ENCODE data around the gene WDR31.
A peak's percentile ranks its signal among the peaks of the same experiment; 100 is the strongest.
"Not testable (repeated sequence)": the region's sequence is repeated elsewhere in the genome, so short reads cannot be mapped to it uniquely, and the experiment has no call there.

Gene WDR31

DNA sequence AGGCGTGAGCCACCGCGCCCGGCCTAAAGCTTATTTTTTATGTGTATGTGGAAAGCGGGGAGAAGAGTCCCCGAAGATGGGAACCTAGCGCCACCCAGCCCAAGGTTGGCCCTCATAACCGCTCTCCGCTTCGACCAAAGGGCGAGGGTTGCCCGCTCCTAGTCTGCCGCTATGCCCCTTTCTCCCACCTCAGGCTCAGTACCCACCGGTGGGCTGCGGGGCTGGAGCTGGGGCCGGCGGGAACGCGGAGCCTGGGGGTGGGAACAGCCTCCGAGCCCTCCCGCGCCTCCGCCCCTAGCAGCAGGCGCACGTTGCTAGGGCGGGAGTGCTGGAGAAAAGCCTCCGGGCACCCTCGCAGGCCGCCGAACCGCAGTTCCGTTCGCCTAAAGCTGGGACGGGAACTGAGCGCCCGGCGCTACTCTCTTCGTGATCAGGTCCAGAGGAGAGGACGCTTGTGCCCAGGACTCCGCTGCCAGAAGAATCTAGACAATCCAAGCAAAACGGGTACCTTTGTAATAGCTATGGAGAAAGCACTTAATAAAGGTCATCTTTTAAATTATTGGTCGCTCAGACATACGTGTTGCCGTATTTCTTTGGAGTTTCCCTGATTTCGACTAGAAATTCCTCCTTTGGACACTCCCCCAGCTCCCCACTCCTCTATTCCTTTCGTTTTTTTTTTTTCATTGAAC lies at the start of gene WDR31:
Gene WDR31 (minus strand): TSS at position 265 of the 689 bp plus-strand sequence. CDS start 8,253 bp downstream, outside the sequence.
- DNase-seq: peak; percentile 89

DNA sequence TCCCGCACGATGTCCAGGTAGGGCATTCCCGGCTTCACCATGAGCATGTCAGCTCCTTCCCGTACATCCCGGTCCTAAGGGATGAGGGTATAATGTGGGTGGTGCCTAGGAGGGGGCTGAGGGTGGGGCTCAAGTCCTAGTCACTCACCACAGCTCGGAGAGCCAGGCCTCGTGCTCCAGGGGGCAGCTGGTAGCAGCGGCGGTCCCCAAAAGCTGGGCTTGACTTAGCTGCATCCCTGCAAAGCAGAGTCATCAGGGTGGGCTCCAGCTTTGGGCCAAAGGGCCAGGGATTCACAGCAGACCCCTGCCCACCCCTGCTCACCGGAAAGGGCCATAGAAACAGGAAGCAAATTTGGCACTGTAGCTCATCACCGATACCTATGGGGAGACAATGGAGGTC lies 49.4 kb upstream of the WDR31 start:
- DNase-seq: no peak

DNA sequence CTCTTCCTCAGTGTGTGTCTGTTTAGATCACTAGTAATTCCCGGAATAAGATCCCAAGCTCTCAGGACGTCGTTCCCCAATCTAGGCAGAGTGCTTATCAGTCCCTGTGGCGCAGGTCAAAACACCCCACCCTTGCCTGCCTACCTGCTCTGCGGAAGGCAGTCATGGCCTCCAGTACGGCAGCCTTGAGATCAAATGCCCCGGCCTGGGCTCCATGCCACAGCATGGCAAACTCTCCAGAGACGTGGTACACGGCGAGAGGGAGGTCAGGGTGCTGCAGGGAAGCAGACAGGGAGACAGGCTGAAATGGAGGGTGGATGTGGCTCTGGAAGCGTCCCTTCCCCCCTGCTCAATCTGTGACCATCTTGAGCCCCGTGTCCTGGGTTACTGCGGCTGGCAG lies 48.8 kb upstream of the WDR31 start:
- DNase-seq: no peak

DNA sequence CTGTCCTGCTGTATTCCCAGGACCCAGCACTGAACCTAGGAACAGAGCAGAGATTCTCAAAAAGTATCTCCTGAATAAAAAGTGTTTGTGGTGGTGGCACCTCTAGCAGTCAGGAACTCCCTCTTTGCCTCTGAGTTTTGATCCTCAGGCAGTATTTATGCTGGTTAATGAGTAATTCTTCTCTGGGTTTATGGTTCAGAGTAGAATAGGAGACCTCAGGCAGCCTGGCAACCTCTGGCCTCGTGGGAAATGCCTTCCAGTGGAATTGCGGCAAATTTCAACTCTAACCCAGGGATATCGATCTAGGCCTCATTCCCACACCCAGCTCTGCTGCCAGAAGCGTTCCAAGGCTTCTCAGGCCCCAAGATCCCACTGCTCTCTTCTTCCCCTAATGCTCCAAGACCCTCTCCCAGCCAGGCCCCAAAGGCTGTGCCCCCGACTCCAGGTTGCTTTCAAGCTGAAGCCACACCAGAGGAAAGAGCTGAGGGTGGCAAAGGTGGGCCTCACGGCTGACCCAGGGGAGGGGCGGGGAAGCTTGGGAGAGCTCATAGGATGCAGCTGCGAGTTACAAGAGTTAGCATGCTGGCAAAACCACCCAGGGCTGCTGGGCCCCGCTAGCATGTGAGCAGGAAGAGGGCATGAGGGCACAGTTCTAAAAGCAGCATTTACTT lies 47.6 kb upstream of the WDR31 start:
- no peak for DNase-seq

DNA sequence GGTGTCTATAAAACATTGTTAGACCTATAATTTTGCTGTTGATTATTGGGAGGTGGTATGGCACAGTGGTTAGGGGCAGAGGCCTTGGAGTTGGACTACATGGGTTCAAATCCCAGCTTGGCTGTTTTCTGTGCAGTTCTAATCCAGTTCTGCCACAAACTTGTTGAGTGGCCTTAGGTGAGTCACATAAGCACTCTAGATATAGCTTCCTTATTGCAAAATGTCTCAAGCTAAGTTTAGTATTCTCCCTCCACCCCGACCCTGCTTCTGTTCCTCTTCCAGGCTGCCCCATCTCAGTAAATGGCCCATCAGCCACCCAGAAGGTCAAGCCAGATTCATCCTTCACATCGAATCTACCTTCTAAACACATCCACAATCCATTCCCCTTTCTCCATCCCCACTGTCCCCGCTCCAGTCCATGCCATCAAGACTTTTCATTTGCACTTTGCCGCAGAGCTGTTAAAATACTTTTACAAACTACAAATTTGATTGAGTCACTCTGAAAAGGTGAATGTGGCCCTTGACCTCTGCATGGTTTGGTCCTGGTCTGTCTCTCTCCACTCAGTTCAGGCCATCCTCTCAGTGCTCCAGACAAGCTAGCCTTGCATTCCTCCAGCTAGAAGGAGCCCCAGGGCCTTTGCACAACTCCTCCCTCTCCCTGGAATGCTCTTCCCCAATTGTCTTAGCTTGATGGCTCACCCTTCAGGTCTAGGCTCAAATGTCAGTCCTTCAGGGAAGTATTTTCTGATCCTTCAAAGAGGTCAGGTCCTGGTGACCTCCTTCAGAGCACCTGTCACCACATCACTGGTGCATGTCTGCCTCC lies 46.7 kb upstream of the WDR31 start:
- DNase-seq: no peak

DNA sequence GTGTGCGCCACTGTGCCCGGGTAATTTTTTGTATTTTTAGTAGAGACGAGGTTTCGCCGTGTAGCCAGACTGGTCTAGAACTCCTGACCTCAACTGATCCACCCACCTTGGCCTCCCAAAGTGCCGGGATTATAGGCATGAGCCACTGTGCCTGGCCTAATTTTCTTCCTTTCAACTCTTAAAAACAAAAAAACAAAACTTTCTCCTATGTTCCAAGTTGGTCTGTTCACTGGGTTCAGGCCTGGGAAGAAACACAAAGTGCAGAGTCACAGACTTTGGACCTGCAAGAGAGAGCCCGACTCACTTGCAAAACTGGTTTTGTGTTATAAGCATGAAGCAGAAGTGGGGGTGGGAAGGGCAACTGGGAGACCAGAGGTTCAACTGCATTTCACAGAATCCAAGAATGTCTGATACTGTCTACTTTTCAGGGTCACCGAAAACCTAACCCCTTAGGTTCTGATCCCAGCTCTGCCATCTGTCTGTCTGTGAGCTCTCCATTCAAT lies 41.9 kb upstream of the WDR31 start:
- no peak for DNase-seq

DNA sequence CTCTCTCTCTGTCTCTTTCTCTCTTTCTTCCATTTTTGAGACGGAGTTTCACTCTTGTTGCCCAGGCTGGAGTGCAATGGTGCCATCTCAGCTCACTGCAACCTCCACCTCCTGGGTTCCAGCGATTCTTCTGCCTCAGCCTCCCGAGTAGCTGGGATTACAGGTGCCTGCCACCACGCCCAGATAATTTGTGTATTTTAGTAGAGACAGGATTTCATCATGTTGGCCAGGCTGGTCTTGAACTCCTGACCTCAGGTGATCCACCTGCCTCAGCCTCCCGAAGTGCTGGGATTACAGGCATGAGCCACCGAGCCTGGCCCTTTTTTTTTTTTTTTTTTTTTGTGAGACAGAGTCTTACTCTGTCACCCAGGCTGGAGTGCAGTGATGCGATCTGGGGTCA lies 41.4 kb upstream of the WDR31 start:
- not testable (repeated sequence) for DNase-seq

DNA sequence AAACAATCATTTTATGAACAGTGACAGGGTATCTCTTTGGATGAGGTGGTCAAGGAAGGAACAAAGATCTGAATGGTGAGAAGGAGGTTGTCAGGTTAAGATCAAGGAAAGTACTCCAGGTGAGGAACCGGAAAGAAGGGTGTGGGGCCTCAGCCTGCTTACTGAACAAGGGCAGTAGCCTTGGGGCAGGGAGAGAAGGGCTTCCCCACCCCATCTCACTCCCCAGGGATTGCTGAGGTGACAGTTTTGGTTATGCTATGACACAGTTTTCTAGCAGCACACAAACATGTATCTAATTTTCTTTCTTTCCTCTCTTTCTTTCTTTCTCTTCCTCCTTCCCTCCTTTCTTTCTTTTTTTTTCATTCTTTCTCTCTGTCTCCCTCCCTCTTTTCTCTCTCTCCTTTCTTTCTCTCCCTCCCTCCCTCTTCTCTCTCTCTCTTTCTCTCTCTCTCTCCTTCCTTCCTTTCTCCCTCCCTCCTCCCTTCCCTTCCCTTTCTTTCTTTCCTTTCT lies 40.8 kb upstream of the WDR31 start:
- no peak for DNase-seq

DNA sequence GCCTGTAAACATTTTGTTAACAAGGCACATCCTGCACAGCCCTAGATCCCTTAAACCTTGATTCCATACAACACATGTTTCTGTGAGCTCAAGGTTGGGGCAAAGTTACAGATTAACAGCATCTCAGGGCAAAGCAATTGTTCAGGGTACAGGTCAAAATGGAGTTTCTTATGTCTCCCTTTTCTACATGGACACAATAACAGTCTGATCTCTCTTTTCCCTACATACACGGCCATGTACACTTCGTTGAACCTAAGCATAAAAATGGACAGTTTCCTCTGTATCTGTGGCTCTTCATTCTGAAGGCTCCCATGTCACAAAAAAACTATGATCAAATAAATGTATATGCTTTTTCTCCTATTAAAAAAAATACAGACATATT lies 39.7 kb upstream of the WDR31 start:
- DNase-seq: not testable (repeated sequence)

DNA sequence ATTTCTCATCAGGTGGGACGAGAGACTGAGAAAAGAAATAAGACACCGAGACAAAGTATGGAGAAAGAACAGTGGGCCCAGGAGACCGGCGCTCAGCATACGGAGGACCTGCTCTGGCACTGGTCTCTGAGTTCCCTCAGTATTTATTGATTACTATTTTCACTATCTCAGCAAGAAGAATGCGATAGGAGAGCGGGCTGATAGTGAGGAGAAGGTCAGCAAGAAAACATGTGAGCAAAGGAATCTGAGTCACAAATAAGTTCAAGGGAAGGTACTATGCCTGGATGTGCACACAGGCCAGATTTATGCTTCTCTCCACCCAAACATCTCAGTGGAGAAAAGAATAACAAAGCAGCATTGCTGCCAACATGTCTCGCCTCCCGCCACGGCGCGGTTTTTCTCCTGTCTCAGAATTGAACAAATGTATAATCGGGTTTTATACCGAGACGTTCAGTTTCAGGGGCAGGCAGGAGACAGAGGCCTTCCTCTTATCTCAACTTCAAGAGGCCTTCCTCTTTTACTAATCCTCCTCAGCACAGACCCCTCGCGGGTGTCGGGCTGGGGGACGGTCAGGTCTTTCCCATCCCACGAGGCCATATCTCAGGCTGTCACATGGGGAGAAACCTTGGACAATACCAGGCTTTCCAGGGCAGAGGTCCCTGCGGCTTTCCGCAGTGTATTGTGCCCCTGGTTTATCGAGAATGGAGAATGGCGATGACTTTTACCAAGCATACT lies 39.2 kb upstream of the WDR31 start:
- not testable (repeated sequence) for DNase-seq

DNA sequence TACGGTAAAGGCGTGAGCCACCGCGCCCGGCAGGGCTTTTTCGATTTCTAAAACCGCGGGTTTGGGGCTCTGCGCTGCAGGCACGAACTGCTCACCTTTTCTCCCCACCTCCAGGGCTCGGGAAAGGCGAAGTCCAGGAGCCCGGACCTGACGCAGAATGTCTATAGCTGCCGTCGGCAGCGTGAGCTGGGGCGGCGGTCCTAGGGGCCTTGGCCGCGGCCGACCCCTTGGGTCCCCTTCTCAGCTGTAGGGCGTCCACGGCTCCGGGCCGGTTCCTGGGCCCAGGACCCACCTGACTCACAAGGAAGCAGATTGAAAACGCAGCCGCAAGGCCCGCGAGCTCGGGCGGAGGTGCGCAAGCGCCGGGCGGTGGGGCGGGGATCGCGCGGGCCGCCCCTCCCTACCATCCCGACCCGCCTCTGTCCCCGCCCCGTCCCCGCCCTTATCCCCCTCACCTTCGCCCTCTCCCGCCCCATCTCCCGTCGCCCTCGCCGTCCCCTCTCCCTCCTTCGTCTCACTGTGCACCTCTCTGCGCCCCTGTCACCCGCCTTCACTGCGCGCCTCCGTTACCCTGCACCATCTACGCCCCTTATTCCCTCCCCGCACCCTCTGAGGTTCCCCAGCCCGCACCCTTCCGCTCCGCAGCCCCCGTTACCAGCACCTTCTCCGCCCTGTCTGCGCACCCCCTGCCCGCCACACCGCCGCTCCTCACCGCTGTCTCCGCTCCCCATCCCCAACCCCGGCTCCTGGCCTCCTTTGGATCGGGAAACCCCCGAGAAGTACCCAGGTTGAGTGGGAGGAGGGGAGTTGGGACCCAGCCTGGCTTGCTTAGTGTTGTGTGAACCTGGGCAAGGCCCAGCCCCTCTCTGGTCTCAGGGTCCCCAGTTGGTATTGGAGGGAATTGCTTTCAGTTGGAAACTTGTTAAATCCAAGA lies 36.8 kb upstream of the WDR31 start, which contains the start of gene HDHD3:
Gene HDHD3 (minus strand): TSS at position 353 of the 934 bp plus-strand sequence. CDS start 2,632 bp downstream, outside the sequence.
- peak; percentile 81 for DNase-seq

DNA sequence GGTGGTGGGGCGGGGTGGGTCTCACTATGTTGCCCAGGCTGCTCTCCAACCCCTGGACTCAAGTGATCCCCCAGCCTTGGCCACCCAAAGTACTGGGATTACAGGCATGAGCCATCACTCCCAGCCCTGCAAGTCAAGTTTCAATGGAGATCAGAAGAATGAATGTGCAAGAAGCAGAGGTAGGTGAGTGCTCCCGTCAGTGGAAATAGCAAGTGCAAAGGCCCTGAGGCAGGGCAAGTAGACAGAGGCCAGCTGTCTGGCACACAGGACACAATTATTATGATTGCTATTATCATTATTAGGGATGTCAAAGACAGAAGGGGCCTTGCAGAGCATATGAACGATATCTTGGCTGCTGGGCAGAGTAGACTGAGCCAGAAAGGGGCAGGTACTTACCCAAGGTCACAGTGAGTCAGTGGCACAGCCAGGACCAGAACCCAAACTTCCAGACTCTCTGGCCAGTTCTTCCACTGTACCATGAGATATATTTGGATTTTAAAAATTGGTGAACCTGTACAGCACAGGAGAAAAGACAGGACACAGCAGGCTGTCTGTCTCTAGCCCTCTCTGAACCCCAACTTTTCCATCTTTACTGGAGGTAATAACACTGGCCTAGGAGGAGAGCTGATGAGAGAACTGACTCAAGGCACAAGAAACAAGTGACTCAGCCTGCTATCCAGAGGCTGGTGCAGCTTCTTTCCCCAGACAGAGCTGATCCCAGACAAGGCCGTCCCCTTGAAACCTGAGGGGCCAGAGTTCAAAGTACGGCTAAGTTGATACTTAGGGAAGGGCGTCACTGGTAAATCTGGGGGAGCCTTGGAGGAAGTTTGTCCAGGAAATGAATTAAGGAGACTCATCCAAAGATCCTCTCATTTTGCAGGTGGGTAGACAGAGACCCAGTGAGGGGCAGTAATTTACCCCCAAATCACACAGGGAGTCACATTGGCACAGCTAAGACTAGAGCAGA lies 35.3 kb upstream of the WDR31 start:
- DNase-seq: no peak

DNA sequence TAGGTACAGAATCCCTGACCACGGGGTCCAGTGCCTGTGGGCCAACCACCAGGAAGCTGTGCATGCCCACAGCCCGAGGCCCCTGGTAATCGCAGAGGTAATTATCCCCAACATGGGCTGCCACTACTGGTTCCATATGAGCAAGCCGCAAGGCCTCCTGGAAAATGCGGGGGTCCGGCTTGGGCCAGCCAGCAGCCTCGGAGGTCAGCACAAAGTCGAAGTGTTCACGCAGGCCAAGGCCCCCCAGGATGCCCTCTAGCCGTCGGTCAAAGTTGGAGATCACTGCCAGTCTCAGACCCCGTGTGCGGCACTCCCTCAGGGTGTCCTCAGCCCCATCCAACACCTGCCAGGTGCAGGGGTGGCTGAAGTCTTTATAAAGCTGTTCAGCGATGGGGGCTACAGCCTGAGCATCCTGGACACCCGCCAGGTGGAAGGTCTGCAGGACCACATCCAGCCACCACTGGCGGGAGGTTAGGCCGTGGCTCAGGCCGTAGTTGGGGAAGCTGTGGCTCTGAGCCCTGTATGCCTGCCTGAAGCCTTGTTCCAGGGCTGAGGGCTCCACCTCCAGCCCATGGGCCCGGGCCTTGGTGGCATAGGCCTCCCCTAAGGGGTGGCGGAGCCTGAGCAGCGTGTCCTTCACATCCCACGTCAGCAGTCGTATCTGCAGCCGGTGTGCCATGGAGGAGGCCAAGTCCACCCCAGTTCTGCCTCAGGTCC lies 33.8 kb upstream of the WDR31 start:
- DNase-seq: no peak

DNA sequence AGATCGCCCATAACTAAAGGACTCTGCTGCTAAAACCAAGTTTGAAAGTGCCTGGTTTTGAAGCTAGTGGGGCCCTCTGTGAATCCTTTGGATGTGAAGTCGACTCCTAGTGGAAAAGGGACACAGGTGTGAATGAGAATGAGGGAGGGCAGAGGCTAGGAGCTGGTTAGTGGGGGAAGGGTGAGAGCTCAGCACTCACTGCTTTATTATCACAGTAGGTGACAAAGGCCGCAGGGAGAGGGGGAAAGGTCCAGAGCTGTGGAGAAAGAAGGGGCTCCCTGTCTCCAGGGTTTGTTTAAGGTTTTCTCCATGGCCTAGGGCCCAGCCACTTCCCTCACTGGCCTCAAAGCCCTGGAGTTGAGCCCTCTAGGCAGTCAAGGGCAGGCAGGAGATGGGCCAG lies 33.2 kb upstream of the WDR31 start:
- DNase-seq: no peak

DNA sequence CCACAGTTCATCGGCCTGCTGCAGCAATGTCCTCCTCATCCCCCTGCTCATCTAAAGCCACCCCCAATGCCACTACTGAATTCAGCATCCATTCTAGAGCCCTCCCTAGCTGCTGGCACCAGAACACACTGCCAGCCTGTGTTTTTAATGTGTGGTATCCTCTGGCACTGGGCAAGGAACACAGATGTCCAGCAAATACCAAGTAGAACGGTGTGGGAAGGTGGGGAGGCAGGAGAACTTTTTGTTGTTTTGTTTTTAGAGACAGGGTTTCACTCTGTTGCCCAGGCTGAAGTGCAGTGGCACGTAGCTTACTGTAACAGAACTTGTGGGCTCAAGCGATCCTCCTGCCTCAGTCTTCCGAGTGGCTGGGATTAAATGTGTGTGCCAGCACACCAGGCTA lies 32.0 kb upstream of the WDR31 start:
- no peak for DNase-seq

DNA sequence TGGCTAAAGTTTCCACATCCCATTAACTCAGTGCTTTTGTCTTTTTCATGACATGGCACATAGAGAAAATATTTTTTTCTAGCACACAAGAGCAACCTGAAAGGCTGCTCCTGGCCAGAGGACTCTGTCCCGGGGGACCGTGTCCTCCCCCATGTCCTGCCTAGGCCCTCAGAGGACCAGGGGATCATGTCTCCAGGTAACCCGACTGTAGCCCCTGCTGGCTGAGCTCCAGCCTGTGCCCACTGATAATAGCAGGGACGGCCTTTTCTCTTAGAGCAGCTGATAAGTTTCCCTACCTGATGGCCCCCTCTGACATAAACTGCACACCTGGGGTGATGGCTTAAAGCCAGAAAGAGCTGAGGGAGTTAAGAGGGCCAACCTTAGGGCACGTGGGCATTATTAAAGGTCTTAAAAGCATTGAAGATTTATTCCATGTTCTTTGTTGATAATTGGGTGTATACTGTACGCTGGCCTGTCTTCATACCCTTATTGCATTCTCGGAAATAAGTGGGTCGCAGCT lies 30.8 kb upstream of the WDR31 start:
- no peak for DNase-seq

DNA sequence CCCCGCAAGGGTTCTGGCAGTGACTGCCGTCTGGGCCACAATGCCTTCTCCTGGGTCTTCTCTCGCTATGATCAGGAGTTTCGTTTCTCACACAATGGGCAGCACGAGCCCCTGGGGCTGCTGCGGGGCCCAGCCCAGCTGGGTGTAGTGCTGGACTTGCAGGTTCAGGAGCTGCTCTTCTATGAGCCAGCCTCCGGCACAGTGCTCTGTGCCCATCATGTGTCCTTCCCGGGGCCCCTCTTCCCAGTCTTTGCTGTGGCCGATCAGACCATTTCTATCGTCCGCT lies 29.7 kb upstream of the WDR31 start:
- no peak for DNase-seq

DNA sequence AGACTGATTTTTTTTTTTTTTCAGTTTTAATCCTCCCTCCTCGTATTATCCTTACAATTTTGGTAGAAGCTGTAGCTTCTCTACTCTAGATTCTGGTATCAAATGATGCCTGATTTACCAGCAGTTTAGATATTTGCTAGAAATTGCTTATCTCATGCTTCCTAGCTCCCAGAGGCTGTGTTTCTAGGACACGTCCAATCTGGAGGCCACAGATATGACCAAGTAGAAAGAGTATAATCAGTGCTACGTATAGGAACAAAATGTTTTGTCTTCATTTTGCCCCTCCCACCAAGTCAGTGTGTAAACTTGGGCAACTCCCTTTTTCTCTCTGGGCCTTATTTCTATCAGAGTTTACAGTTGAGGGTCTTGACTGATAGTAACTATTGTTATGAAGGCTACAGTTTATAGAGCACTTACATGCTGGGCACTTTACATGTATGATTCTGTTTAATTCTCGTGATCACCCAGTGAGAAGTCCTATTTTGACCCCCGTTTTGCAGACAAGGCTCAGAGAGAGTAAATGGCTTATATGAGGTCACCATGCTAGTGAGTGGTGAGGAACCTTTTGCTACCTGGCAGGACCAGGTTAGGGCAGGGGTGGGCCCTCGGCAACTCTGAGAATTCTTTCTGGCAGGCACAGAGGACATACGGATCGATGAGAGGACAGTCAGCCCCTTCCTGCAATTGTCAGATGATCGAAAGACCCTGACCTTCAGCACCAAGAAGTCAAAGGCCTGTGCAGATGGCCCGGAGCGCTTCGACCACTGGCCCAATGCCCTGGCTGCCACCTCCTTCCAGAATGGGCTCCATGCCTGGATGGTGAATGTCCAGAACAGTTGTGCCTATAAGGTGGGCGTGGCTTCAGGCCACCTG lies 29.1 kb upstream of the WDR31 start:
- no peak for DNase-seq
